Pancreas (tissue), 10 donors: ENCODE measurements around the gene NXT2. TPM values are rescaled to one million over a fixed set of nuclear protein-coding genes. Genes with fewer than 3 reads are reported as not detected.
"Not testable (repeated sequence)": the region's sequence is repeated elsewhere in the genome, so short reads cannot be mapped to it uniquely, and the experiment has no call there.

Source experiments
- ATAC-seq, 4 donors: fragments of 200-7000 bp; cut with Tn5 transposase; one replicate each; pipeline versions ENCODE4 v1.8.0 to v1.9.1; 2020; ENCODE audit warnings: mild to moderate bottlenecking in 4 of 4, moderate library complexity in 4 of 4
- DNase-seq, 6 donors: peaks; one replicate each; pipeline ENCODE4 v3.0.0-alpha.2; 2020
- FAIRE-seq: peaks from 2 replicates; lab custom pipeline; 2012; peaks lifted over from hg19 to GRCh38; lab: Jason Lieb, UNC
- H3K27ac ChIP-seq, 4 donors: fragments of 200-600 bp; sonication (generic); 1 replicate in 3 of 4; 2 replicates in 1 of 4; pipeline versions ENCODE4 v1.5.0 to v1.8.0; 2020
- H3K27me3 ChIP-seq, 4 donors: fragments of 200-600 bp; one replicate each; pipeline ENCODE4 v1.8.0; 2021
- H3K36me3 ChIP-seq, 3 donors: fragments of 200-600 bp; sonication (generic) in 1 of 3; one replicate each; pipeline versions ENCODE4 v1.5.0 to v1.8.0; 2020 to 2021
- H3K4me1 ChIP-seq, 3 donors: fragments of 200-600 bp; one replicate each; pipeline ENCODE4 v1.8.0; 2021
- H3K4me3 ChIP-seq, 4 donors: fragments of 200-600 bp; sonication (generic) in 2 of 4; one replicate each; pipeline versions ENCODE4 v1.5.0 to v1.8.0; 2020 to 2021
- H3K9me3 ChIP-seq, 4 donors: fragments of 200-600 bp; one replicate each; pipeline ENCODE4 v1.8.0; 2021
- WGBS, 2 donors: extraction: QIAGEN DNeasy Blood & Tissue Kit; methylation state at CpG; one replicate each; pipeline ENCODE4 v1.1.7; 2013; 5-methylcytosine and 5-hydroxymethylcytosine counted together
- intact Hi-C, 3 donors: fragments of 100-400 bp; cut with DNase I; formaldehyde crosslinking; loops; one replicate each; pipeline versions ENCODE4 v1.11.1 to v1.14.2; 2022
- polyA plus RNA-seq, 2 donors: library from polyadenylated mRNA; stranded (reverse); fragments of 200-250 nt; gene quantifications; one replicate each; pipeline ENCODE4 v1.2.3, GENCODE V29; 2013
- total RNA-seq, 6 donors: library from RNA; stranded (reverse); fragmentation: NEBNext Ultra II Directional in 4 of 6; extraction: Animal tissue kit (Norgen Biotek cat#: 25700) in 4 of 6; gene quantifications; one replicate each; pipeline versions ENCODE4 v1.2.1 to v1.2.4, GENCODE V29; 2021 to 2023
- TF ChIP-seq, protein P1 (sequence below), 4 donors: fragments of 200-600 bp; sonication (generic) in 3 of 4; IDR thresholded peaks; one replicate each; pipeline versions ENCODE4 v1.5.0 to v1.8.0; 2021; ENCODE audit warnings: antibody characterized with exemption in 4 of 4
- donor health status: healthy with polysubstance abuse.
- donor health status: DM: no; HTN: no; CAD: no; lungs with moderate emphysema.
- donor health status: DM: no; HTN: no; CAD: no.
- donor health status: control.
- donor health status: control.
- donor health status: Bipolar disorder and iron deficiency.
- donor health status: DM: yes; HTN: yes; CAD: no.
- donor health status: DM: no; HTN: no; CAD: no.
- donor health status: DM: no; HTN: no; CAD: no.
- donor health status: DM: yes; HTN: yes; CAD: no.

Gene NXT2
- total and polyA plus RNA-seq, 8 donors = 1.9 to 5.8 (median 3.6) TPM

DNA sequence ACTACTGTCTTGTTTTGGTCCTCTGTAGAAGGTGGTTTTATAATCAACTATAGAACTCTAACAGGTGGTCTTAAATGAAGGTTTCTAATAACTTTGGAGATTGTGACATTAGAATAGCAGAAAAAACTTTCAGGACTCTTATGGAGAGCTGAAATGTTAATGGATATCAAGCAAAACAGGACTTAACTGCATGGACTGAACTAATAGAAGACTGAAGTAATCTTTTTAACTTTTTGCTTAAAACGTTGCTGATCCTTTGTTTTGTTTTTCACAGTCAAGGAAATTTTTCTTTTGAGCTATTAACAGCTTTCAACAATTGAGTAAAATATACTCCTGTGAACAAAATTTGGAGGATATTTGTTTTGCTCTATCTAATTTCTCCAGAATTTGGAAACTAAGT, 17.2 kb downstream of the NXT2 start:
- peaks cover 0 to 3% (median 1%) of the 10 kb centered on the region in 4 donors for H3K9me3 ChIP-seq
- intact Hi-C loops = no loop called here
- FAIRE-seq = no peak
- H3K4me3 ChIP-seq = no peak overlapping the region
- no peaks in the 10 kb centered on the region for H3K4me1 ChIP-seq
- H3K27ac ChIP-seq = no peak overlapping the region
- 18 to 19% methylated on average over 1 of the region's 1 CpG for WGBS, 2 donors
- H3K27me3 ChIP-seq = peaks cover 0 to 12% (median 0%) of the 10 kb centered on the region in 4 donors
- no peak for ATAC-seq
- DNase-seq = no peak
- TF ChIP-seq, protein P1, sequence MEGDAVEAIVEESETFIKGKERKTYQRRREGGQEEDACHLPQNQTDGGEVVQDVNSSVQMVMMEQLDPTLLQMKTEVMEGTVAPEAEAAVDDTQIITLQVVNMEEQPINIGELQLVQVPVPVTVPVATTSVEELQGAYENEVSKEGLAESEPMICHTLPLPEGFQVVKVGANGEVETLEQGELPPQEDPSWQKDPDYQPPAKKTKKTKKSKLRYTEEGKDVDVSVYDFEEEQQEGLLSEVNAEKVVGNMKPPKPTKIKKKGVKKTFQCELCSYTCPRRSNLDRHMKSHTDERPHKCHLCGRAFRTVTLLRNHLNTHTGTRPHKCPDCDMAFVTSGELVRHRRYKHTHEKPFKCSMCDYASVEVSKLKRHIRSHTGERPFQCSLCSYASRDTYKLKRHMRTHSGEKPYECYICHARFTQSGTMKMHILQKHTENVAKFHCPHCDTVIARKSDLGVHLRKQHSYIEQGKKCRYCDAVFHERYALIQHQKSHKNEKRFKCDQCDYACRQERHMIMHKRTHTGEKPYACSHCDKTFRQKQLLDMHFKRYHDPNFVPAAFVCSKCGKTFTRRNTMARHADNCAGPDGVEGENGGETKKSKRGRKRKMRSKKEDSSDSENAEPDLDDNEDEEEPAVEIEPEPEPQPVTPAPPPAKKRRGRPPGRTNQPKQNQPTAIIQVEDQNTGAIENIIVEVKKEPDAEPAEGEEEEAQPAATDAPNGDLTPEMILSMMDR (IDR thresholded peaks at IDR 0.05) = no peak
- H3K36me3 ChIP-seq = no peaks in the 10 kb centered on the region

DNA sequence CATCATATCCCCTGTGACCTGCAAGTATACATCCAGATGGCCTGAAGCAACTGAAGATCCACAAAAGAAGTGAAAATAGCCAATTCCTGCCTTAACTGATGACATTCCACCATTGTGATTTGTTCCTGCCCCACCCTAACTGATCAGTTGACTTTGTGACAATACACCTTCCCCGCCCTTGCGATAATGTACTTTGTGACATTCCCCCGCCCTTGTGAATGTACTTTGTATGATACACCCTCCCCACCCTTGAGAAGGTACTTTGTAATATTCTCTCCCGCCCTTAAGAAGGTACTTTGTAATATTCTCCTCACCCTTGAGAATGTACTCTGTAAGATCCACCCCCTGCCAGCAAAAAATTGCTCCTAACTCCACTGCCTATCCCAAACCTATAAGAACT, 39.4 kb downstream of the NXT2 start:
- intact Hi-C loops, FAIRE-seq, H3K9me3 ChIP-seq, DNase-seq, H3K4me3 ChIP-seq, H3K4me1 ChIP-seq, H3K27ac ChIP-seq, H3K36me3 ChIP-seq, ATAC-seq: not testable (repeated sequence)
- WGBS, 2 donors = 76 to 94% methylated on average over 4 of the region's 4 CpGs
- peaks cover 0 to 12% (median 0%) of the 10 kb centered on the region in 4 donors for H3K27me3 ChIP-seq

DNA sequence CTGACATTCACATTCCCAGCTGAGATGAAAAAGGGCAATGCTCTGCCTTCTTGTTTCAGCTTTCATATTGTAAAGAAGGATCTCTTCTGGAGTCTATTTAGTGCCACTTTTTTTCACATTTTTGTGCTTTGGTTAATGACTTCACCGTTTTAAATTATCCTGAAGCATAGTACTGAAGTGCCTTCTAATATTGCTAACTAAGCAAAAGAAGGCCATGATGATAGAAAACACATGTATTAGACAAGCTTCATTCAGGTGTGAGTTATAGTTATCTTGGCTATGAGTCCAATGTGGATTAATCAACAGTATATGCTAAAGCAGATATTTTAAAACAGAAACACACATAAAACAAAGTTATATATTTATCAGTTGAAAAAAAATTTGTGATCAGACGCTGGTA, 40.4 kb downstream of the NXT2 start:
- DNase-seq (no peak), ATAC-seq (no peak), FAIRE-seq (no peak)
- Histone ChIP-seq H3K9me3 (no peaks in the 10 kb centered on the region), H3K27me3 (peaks cover 0 to 21% (median 0%) of the 10 kb centered on the region in 4 donors), H3K4me3 (no peak overlapping the region), H3K36me3 (no peaks in the 10 kb centered on the region), H3K4me1 (no peaks in the 10 kb centered on the region), H3K27ac (no peak overlapping the region)
- TF ChIP-seq, protein P1 (IDR thresholded peaks at IDR 0.05) = no peak
- 59 to 64% methylated on average over 2 of the region's 2 CpGs for WGBS, 2 donors
- intact Hi-C loops = no loop called here

DNA sequence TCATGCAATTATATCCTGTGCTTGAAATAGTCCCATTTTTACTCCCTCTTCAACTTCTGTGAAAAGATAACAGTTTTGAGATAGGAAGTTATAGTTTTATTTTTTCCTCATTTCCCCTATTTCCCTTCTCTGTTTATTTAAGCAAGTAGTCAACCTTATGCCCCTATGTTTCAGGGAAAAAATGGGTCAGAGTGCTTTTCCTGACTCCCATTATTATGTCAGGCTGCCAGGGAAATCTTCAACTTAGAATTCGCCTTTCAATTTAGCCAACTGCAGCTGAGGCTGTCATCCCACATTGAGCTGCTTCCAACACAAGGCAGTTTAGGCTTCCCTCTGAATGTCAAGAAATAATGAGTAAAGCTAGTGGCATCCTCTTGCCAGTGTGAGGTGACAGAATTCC, 42.3 kb downstream of the NXT2 start:
- Histone ChIP-seq H3K4me3 (no peak overlapping the region), H3K27ac (no peak overlapping the region), H3K36me3 (no peaks in the 10 kb centered on the region), H3K27me3 (peaks cover 0 to 31% (median 0%) of the 10 kb centered on the region in 4 donors), H3K9me3 (no peaks in the 10 kb centered on the region), H3K4me1 (no peaks in the 10 kb centered on the region)
- no peak for FAIRE-seq
- 62 to 76% methylated on average over 1 of the region's 1 CpG for WGBS, 2 donors
- DNase-seq = no peak
- intact Hi-C loops = no loop called here
- no peak for ATAC-seq
- TF ChIP-seq, protein P1 (IDR thresholded peaks at IDR 0.05) = no peak

DNA sequence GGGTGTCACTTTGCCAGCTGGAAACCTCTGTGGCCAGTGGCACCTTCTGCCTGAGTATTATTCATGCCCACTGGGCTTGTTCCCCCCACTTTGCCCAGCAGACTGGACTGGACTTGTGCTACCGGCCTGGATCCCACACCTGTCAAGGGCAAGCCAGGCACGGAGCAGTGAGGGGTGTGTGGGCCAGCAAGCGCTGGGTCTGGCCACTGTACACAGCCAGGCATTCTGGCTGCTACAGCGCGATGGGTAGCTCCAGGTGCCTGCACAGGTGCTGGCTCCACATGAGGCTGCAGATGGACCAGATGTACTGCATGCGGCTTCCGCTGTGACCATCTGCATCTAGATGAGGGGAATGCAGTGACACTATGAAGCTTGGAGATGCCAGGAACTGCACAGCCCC, 48.8 kb downstream of the NXT2 start:
- Histone ChIP-seq H3K4me1 (no peaks in the 10 kb centered on the region), H3K27me3 (peaks cover 0 to 22% (median 0%) of the 10 kb centered on the region in 4 donors), H3K9me3 (no peaks in the 10 kb centered on the region), H3K27ac (no peak overlapping the region), H3K36me3 (no peaks in the 10 kb centered on the region), H3K4me3 (no peak overlapping the region)
- TF ChIP-seq, protein P1 (IDR thresholded peaks at IDR 0.05) = no peak
- ATAC-seq (no peak), FAIRE-seq (no peak), DNase-seq (no peak)
- 69 to 85% methylated on average over 7 of the region's 7 CpGs for WGBS, 2 donors
- intact Hi-C loops = no loop called here
